GM10847 (cell line): ENCODE measurements around the gene FOXL3.

Source experiments
- POLR2A ChIP-seq: IDR thresholded peaks from 2 replicates; pipeline ENCODE4 v1.6.1; 2011; ENCODE audit not compliant: insufficient read length; ENCODE audit errors: extremely low read depth

FOXL3 gene

DNA sequence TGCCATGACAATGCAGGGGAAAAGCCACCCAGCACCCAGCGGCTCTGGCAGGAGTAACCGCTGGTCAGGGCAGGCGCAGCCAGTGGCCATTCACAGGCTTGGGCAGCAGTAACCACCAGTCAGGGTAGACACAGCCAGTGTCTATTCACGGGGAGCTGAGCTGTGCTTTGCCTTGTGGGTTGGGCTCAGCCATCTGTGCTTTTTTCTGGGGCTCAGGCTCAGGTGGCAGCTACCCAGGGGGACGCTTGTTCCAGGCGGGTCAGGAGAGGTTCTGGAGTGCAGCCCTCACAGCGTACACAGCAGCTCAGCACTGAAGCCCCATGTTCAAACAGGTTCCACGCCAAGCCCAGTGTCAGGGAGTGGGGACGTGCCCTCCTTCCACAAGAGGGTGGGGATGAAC lies 28.5 kb downstream of the FOXL3 start:
- TF ChIP-seq POLR2A: no peak

DNA sequence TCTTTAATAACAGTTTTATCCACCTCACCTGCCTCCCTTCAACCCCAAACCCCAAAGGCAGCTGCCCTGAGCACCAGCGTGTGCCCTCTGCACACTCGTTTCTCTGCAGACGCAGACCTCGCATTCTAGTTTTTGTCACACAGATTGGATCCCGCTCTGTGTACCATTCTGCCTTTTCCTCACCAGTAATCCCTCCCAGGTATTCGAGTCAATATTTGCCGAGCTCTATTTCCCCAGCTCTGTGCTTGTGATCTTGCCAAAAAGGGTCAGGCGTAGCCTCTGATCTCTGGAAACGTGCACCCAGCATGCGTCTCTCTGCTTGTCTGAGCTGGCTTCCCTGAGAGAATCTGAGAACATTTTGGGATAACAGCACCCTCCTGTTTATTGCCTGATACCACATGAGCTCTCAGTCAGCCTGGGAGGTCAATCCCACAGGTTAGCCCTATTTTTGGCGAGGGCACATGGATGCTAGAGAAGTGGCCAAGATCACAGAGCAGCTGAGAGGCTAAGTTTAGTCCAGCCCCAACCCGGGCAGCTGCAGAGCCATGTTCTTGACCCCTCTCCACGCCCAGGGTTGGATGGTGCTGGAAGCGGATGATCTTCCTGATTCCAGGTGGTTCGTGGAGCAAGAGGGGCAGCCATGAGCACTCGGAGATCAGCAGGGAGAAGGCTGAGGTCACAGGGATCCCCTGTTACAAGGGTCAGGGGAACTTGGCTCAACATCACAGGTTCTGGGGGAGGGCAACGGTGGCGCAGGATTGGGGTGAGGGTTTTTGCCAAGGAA lies 29.1 kb downstream of the FOXL3 start:
- TF ChIP-seq POLR2A: no peak

DNA sequence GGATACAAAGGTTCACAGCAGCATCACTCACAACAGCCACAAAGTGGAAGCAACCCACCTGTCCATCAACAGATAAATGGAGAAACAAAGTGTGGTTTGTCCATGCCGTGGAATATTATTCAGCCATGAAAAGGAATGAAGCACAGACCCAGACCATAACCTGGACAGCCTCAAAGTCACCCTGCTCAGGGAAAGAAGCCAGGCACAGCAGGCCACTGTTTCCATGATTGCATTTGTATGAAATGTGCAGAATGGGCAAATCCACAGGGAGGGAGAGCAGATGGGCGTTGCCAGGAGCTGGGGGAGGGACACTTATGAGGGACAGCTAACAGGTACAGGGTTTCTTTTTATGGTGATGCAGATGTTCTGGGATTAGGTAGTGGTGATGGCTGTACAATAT lies 30.3 kb downstream of the FOXL3 start:
- no peak for TF ChIP-seq POLR2A

- TF ChIP-seq POLR2A: no peak
Measured at GRCh38 chr7:322111-322671, 32.2 kb downstream of the FOXL3 start.

- no peak for TF ChIP-seq POLR2A
Measured at GRCh38 chr7:322708-323111, 32.7 kb downstream of the FOXL3 start.

- no peak for TF ChIP-seq POLR2A
Measured at GRCh38 chr7:323410-323809, 33.4 kb downstream of the FOXL3 start.

DNA sequence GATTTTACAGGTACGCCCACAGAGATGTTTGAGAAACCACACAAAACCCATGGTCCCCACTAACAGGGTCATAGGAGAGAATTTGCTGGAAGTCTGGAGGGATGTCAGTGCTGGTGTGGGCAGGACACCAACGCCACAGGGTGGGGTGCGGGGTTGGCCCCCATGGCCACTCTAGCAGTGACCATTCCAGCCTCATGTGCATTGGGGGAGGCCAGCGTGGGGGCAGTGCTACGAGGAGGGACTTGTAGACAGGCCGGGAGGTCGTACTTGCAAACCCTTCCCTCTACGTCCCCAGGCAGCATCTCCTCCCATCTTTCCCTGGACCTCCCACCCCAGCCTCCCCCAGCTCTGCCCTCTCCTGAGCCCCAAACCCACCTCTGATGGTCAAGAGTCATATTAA lies 34.0 kb downstream of the FOXL3 start:
- no peak for TF ChIP-seq POLR2A

- TF ChIP-seq POLR2A: no peak
Measured at GRCh38 chr7:325051-325798, 35.3 kb downstream of the FOXL3 start.

DNA sequence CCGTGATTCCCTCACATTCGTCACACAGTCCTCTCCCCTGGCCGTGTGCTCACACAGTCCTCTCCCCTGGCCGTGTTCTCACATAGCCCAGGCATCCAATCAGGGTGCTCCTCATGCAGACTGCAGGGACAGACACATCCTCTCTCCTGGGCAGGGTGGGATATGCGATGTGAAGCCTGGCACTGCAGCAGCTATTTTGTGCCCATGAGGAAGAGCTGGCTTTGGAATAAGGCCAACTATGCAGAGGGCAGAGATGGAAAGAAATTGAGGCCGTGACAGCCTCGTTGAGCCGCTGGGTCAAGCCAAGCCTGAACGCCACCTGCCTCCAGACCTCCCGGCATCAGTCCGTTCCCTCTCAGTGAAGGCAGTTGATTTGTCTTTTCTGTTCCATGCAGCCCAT lies 35.8 kb downstream of the FOXL3 start:
- TF ChIP-seq POLR2A: no peak

DNA sequence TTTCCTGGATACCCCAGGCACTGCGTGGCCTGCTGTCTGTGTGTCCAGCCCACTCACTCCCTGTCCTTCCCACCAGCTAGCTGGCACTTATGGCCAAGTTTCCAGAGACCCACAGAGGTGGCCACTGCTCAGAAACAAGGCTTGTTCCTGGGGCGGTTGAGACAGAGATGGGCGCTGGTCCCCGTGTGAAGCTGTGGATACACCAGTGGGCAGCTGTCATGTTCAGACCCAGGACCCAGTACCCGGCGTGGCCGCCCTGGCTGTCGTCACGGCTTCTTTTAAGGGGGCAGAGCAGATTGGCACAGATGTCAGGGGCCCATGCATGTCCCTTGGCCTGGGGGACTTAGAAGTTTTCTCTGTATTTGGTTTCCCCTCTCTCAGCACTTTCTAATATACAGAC lies 36.3 kb downstream of the FOXL3 start:
- TF ChIP-seq POLR2A: no peak

- no peak for TF ChIP-seq POLR2A
Measured at GRCh38 chr7:326809-327232, 36.9 kb downstream of the FOXL3 start.

GRCh38 chr7:327233-327931 lies 37.4 kb downstream of the FOXL3 start:
- no peak for TF ChIP-seq POLR2A

DNA sequence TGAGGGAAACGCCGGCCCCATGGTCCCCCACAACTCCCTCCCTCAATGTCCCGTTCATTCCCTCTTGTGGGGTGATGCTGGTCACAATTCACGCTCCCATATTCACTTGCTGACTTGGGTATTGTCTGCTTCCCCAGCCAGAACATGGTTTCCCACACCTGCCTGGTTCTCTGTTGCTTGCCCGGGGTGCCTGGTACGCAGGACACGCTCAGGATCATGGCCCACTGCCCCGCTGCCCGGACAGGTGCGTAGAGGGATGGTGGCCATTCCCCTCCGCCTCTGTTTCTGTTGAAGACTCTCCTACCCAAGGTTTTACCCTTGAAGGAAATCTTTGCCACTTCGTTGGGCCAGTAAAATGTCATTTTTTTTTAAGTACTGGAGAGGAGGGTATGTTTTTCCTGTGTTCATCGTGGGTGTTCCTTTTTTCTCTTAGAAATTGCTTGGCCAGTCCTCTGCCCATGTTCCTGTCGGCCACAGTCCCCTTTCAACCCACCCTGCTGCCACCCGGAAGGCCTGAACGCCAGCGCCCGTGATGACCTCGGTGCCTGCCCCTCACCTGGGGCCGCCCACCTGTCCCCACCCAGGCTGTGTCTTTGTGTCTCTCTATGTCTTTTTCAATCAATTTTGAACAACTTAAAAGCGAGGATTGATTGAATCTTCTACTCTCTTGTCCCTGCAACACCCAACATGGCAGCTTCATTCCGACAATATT lies 38.2 kb downstream of the FOXL3 start:
- no peak for TF ChIP-seq POLR2A

DNA sequence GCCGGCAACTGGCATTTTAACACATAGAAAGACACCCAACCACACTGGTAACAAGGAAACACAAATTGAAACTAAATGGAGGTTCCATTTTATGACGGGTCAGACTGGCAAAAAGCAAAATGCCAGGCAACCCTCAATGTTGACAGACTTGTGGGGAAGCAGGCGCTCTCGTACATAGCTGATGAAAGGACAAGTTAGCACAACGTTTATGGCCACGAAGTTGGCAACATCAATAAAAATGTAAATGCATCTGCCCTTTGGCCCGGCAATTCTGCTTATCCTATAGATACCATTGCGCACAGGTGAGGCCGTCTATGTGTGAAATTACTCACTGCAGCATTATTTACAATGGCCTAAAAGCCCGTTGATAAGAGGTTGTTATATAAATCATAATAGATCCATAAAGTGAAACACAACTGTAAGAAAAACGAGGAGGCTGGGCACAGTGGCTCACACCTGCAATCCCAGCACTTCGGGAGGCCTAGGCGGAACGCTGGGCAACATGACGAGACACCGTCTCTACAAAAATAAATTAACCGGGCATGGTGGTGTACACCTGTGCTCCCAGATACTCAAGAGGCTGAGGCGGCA lies 39.8 kb downstream of the FOXL3 start:
- TF ChIP-seq POLR2A: no peak

DNA sequence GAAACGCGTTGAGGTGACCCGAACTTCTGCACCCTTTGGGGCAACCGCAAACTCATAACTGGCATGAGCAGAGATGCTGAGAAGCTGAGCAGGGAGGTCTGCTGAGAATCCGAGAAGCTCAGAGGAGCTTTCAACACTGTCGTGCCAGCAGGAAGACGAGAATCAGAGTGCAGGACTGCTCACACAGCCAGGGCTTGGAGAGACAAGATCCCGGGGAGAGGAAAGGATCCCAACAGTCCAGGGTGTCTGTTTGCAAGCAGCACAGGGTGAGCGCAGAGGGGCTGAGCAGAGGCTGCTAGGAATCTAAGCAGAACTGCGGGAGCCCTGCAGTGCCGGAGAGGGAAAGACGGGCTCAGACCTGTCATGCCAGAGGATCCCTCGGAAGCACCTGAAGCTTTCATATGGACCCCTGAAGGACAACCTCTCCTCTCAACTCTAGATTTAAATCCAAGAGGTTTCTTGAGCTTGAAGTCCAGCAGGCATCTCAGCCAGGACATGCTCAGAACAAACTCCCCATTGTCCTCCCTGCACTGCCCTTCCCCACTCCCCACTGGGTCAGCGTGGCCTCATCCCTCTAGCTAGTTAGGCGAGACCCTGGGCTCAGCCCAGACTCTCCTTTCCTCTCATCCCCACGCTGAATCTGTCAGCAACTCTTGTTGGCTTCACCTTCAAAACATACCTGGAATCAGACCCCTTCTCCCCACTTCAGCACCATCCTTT lies 40.7 kb downstream of the FOXL3 start:
- no peak for TF ChIP-seq POLR2A
